ENCODE measurements around the gene OR6S1. TPM values are rescaled to one million over a fixed set of nuclear protein-coding genes. Genes with fewer than 3 reads are reported as not detected.

The OR6S1 gene
- total and polyA plus RNA-seq, 10 of the 15 experiments (the other 5 are each of a cell fraction or from before 2014, with no cell fraction given): 0.22 to 0.67 (median 0.43) TPM; not detected in 4

DNA sequence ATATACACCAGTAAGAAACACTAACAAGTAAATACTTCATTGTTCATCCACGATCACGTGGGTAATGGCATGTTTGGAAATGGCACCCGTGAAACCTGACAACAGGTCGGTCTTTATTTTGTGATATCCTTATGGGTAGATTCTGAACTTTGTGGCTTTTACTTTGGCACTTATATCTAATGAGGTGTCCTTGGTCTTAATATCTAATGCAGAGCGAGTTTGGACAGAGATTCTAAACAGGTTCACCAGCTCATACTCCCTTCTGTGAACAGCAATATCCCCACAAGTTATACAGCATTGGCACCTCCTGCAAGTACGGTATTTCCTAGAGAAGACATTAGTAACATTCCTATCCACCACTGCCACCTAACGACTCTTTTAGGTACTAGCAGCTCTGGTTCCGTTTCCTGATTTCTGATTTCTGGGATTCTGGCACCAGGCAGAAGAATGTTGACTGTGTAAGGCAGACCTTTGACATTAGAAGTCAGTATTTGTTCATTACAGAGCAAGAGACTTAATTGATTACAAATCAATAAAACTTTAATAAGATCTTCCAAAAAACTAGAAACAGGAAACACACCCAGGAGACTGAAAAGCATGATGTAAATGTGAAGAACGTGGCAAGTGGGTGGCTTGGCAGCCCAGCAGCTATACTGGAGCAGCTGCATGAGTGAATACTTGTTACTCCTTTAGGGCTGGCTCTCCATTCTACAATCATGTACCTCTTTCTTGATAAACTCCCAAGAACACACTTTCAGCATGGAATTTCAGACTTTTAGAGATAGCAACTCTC lies 49.6 kb upstream of the OR6S1 start (continued):
- TF ChIP-seq CBFB (IDR thresholded peaks at IDR 0.05; ENCODE audit: low read depth) (no peak), RAD51 (IDR thresholded peaks at IDR 0.05) (peak; percentile 58; the same call in 1 of the 2 replicates), TCF12 (IDR thresholded peaks at IDR 0.05; ENCODE audit: low read depth, low read length) (no peak), SREBF2 (IDR thresholded peaks at IDR 0.05; ENCODE audit: low read length) (no peak), SMC3 (IDR thresholded peaks at IDR 0.05; ENCODE audit: borderline replicate concordance, low read length) (peak; percentile 88), RELA (IDR thresholded peaks at IDR 0.05; ENCODE audit: borderline replicate concordance, partially characterized antibody) (no peak), NFXL1 (IDR thresholded peaks at IDR 0.05; ENCODE audit: borderline replicate concordance) (no peak), EGR1 (IDR thresholded peaks at IDR 0.05; ENCODE audit: borderline replicate concordance in 1 of 2, low read depth in 2 of 2, low read length in 2 of 2) (no peak), ZNF384 (IDR thresholded peaks at IDR 0.05; ENCODE audit: borderline replicate concordance, low read depth, low read length) (no peak), SP1 (IDR thresholded peaks at IDR 0.05; ENCODE audit: low read depth, low read length) (no peak), SIX5 (IDR thresholded peaks at IDR 0.05; ENCODE audit: low read depth, low read length, severe bottlenecking) (no peak)
- TF ChIP-seq, protein P1, sequence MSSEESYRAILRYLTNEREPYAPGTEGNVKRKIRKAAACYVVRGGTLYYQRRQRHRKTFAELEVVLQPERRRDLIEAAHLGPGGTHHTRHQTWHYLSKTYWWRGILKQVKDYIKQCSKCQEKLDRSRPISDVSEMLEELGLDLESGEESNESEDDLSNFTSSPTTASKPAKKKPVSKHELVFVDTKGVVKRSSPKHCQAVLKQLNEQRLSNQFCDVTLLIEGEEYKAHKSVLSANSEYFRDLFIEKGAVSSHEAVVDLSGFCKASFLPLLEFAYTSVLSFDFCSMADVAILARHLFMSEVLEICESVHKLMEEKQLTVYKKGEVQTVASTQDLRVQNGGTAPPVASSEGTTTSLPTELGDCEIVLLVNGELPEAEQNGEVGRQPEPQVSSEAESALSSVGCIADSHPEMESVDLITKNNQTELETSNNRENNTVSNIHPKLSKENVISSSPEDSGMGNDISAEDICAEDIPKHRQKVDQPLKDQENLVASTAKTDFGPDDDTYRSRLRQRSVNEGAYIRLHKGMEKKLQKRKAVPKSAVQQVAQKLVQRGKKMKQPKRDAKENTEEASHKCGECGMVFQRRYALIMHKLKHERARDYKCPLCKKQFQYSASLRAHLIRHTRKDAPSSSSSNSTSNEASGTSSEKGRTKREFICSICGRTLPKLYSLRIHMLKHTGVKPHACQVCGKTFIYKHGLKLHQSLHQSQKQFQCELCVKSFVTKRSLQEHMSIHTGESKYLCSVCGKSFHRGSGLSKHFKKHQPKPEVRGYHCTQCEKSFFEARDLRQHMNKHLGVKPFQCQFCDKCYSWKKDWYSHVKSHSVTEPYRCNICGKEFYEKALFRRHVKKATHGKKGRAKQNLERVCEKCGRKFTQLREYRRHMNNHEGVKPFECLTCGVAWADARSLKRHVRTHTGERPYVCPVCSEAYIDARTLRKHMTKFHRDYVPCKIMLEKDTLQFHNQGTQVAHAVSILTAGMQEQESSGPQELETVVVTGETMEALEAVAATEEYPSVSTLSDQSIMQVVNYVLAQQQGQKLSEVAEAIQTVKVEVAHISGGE (CRISPR knock-in tag; IDR thresholded peaks at IDR 0.05): no peak
- TF ChIP-seq, protein P2, sequence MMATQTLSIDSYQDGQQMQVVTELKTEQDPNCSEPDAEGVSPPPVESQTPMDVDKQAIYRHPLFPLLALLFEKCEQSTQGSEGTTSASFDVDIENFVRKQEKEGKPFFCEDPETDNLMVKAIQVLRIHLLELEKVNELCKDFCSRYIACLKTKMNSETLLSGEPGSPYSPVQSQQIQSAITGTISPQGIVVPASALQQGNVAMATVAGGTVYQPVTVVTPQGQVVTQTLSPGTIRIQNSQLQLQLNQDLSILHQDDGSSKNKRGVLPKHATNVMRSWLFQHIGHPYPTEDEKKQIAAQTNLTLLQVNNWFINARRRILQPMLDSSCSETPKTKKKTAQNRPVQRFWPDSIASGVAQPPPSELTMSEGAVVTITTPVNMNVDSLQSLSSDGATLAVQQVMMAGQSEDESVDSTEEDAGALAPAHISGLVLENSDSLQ (IDR thresholded peaks at IDR 0.05): no peak
- TF ChIP-seq, protein P3, sequence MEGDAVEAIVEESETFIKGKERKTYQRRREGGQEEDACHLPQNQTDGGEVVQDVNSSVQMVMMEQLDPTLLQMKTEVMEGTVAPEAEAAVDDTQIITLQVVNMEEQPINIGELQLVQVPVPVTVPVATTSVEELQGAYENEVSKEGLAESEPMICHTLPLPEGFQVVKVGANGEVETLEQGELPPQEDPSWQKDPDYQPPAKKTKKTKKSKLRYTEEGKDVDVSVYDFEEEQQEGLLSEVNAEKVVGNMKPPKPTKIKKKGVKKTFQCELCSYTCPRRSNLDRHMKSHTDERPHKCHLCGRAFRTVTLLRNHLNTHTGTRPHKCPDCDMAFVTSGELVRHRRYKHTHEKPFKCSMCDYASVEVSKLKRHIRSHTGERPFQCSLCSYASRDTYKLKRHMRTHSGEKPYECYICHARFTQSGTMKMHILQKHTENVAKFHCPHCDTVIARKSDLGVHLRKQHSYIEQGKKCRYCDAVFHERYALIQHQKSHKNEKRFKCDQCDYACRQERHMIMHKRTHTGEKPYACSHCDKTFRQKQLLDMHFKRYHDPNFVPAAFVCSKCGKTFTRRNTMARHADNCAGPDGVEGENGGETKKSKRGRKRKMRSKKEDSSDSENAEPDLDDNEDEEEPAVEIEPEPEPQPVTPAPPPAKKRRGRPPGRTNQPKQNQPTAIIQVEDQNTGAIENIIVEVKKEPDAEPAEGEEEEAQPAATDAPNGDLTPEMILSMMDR (IDR thresholded peaks at IDR 0.05 in 2 of 3, conservative IDR thresholded peaks at IDR 0.05 in 1 of 3; ENCODE audit: control insufficient read depth in 2 of 3, extremely low read depth in 1 of 3, insufficient read depth in 1 of 3, low read depth in 3 of 3, low read length in 3 of 3): peak; percentile 80 to 94 (median 82)
- TF ChIP-seq, protein P4, sequence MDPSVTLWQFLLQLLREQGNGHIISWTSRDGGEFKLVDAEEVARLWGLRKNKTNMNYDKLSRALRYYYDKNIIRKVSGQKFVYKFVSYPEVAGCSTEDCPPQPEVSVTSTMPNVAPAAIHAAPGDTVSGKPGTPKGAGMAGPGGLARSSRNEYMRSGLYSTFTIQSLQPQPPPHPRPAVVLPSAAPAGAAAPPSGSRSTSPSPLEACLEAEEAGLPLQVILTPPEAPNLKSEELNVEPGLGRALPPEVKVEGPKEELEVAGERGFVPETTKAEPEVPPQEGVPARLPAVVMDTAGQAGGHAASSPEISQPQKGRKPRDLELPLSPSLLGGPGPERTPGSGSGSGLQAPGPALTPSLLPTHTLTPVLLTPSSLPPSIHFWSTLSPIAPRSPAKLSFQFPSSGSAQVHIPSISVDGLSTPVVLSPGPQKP (IDR thresholded peaks at IDR 0.05; ENCODE audit: low read depth, low read length): no peak
- TF ChIP-seq, protein P5, sequence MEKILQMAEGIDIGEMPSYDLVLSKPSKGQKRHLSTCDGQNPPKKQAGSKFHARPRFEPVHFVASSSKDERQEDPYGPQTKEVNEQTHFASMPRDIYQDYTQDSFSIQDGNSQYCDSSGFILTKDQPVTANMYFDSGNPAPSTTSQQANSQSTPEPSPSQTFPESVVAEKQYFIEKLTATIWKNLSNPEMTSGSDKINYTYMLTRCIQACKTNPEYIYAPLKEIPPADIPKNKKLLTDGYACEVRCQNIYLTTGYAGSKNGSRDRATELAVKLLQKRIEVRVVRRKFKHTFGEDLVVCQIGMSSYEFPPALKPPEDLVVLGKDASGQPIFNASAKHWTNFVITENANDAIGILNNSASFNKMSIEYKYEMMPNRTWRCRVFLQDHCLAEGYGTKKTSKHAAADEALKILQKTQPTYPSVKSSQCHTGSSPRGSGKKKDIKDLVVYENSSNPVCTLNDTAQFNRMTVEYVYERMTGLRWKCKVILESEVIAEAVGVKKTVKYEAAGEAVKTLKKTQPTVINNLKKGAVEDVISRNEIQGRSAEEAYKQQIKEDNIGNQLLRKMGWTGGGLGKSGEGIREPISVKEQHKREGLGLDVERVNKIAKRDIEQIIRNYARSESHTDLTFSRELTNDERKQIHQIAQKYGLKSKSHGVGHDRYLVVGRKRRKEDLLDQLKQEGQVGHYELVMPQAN (conservative IDR thresholded peaks at IDR 0.05): no peak
- TF ChIP-seq, protein P6, sequence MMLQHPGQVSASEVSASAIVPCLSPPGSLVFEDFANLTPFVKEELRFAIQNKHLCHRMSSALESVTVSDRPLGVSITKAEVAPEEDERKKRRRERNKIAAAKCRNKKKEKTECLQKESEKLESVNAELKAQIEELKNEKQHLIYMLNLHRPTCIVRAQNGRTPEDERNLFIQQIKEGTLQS (IDR thresholded peaks at IDR 0.05; ENCODE audit: borderline replicate concordance, extremely low read depth, low read depth, low read length): no peak

Measured in GM12878 (cell line).